HepG2 (cell line): Measurements from ENCODE around the gene PGC. TPM values are rescaled to one million over a fixed set of nuclear protein-coding genes. Genes with fewer than 3 reads are reported as not detected.

Experiments
- AGO2 ChIP-seq: fragments of 200-400 bp; formaldehyde crosslinking; optimal IDR thresholded peaks from 2 replicates; pipeline ENCODE3; 2017; ENCODE audit warnings: mild to moderate bottlenecking, low read depth, low read length, moderate library complexity
- ETV6 ChIP-seq: sonication (generic); formaldehyde crosslinking; conservative IDR thresholded peaks from 2 replicates; pipeline ENCODE4 v1.4.0; 2020; ENCODE audit warnings: missing genetic modification reagents
- FOXA3 ChIP-seq: IDR thresholded peaks from 2 replicates; pipeline ENCODE4 v1.6.1; 2016; ENCODE audit warnings: missing genetic modification reagents, missing compliant biosample characterization
- HIVEP1 ChIP-seq: sonication (generic); formaldehyde crosslinking; IDR thresholded peaks from 2 replicates; pipeline ENCODE4 v1.4.0; 2020; ENCODE audit warnings: mild to moderate bottlenecking, missing genetic modification reagents
- IRX3 ChIP-seq: sonication (generic); formaldehyde crosslinking; IDR thresholded peaks from 2 replicates; pipeline ENCODE4 v1.8.1; 2023; ENCODE audit warnings: mild to moderate bottlenecking, low read depth, missing genetic modification reagents, borderline replicate concordance
- JUN ChIP-seq: sonication (generic); formaldehyde crosslinking; IDR thresholded peaks from 2 replicates; pipeline ENCODE4 v1.4.0; 2020; ENCODE audit warnings: mild to moderate bottlenecking, missing genetic modification reagents
- MTF1 ChIP-seq: sonication (generic); formaldehyde crosslinking; IDR thresholded peaks from 2 replicates; pipeline ENCODE4 v1.5.0; 2020; ENCODE audit warnings: missing genetic modification reagents
- MYC ChIP-seq: sonication (generic); formaldehyde crosslinking; IDR thresholded peaks from 2 replicates; pipeline ENCODE4 v1.9.0; 2021; ENCODE audit warnings: missing genetic modification reagents, borderline replicate concordance
- NR2C2 ChIP-seq: sonication (generic); formaldehyde crosslinking; IDR thresholded peaks from 2 replicates; pipeline ENCODE4 v1.4.0; 2020; ENCODE audit warnings: missing genetic modification reagents, mild to moderate bottlenecking, moderate library complexity, borderline replicate concordance
- RNF2 ChIP-seq: fragments of 450-650 bp; conservative IDR thresholded peaks from 2 replicates; pipeline ENCODE4 v1.6.1; 2016; ENCODE audit warnings: low read depth
- SP4 ChIP-seq: sonication (generic); formaldehyde crosslinking; IDR thresholded peaks from 2 replicates; pipeline ENCODE4 v1.8.1; 2023; ENCODE audit warnings: mild to moderate bottlenecking, missing genetic modification reagents
- STAT5B ChIP-seq: sonication (generic); formaldehyde crosslinking; IDR thresholded peaks from 2 replicates; pipeline ENCODE4 v1.4.0; 2020; ENCODE audit warnings: missing genetic modification reagents
- THAP11 ChIP-seq: IDR thresholded peaks from 2 replicates; pipeline ENCODE4 v1.6.1; 2016; ENCODE audit warnings: missing biosample characterization, missing genetic modification reagents
- WIZ ChIP-seq: sonication (generic); formaldehyde crosslinking; IDR thresholded peaks from 2 replicates; pipeline ENCODE4 v1.5.1; 2020; ENCODE audit warnings: mild to moderate bottlenecking, missing genetic modification reagents
- ZBTB1 ChIP-seq: sonication (generic); formaldehyde crosslinking; IDR thresholded peaks from 2 replicates; pipeline ENCODE4 v1.4.0; 2020; ENCODE audit warnings: missing genetic modification reagents, borderline replicate concordance
- ZNF660 ChIP-seq: sonication (generic); formaldehyde crosslinking; IDR thresholded peaks from 2 replicates; pipeline ENCODE4 v1.5.1; 2020; ENCODE audit warnings: mild to moderate bottlenecking, low read depth, missing genetic modification reagents, borderline replicate concordance
- ZNF878 ChIP-seq: sonication (generic); formaldehyde crosslinking; IDR thresholded peaks from 2 replicates; pipeline ENCODE4 v1.8.1; 2023; ENCODE audit warnings: mild to moderate bottlenecking, missing genetic modification reagents, moderate library complexity
- polyA plus RNA-seq, 8 experiments: library from polyadenylated mRNA; depleted of rRNA in 3 of 8; stranded (reverse) in 7 of 8; unstranded in 1 of 8; fragments of >200 nt; fragmentation: Illumina TruSeq in 4 of 8; extraction: Trizol in 4 of 8; gene quantifications; 2 replicates each; pipeline versions ENCODE4 v1.2.1 to v1.2.3, GENCODE V29; 2011 to 2016; ENCODE audit warnings: low read depth in 4 of 8, missing spikeins in 1 of 8, mixed read lengths in 1 of 8; ENCODE audit not compliant: insufficient read depth in 1 of 8
- total RNA-seq, 5 experiments: library from RNA; depleted of rRNA; stranded (reverse); fragments of >200 nt; fragmentation: Illumina TruSeq; extraction: Trizol; gene quantifications; 2 replicates each; pipeline ENCODE4 v1.2.3, GENCODE V29; 2016; ENCODE audit warnings: low read depth in 1 of 5
- TF ChIP-seq, protein P1 (sequence below): sonication (generic); formaldehyde crosslinking; IDR thresholded peaks from 2 replicates; pipeline ENCODE4 v1.9.0; 2021; ENCODE audit warnings: missing genetic modification reagents, mild to moderate bottlenecking, borderline replicate concordance
- TF ChIP-seq, protein P2 (sequence below): sonication (generic); formaldehyde crosslinking; IDR thresholded peaks from 2 replicates; pipeline ENCODE4 v1.5.1; 2020; ENCODE audit warnings: mild to moderate bottlenecking, moderate library complexity, missing genetic modification reagents
- TF ChIP-seq, protein P3 (sequence below): sonication (generic); formaldehyde crosslinking; IDR thresholded peaks from 2 replicates; pipeline ENCODE4 v1.9.0; 2021; ENCODE audit warnings: missing genetic modification reagents, borderline replicate concordance
- TF ChIP-seq, protein P4 (sequence below): sonication (generic); formaldehyde crosslinking; IDR thresholded peaks from 2 replicates; pipeline ENCODE4 v1.5.0; 2020; ENCODE audit warnings: mild to moderate bottlenecking, missing genetic modification reagents

Gene PGC
- total and polyA plus RNA-seq, 2 of the 13 experiments (the other 11 are each of a cell fraction or from before 2014, with no cell fraction given) = 426 to 502 TPM

DNA sequence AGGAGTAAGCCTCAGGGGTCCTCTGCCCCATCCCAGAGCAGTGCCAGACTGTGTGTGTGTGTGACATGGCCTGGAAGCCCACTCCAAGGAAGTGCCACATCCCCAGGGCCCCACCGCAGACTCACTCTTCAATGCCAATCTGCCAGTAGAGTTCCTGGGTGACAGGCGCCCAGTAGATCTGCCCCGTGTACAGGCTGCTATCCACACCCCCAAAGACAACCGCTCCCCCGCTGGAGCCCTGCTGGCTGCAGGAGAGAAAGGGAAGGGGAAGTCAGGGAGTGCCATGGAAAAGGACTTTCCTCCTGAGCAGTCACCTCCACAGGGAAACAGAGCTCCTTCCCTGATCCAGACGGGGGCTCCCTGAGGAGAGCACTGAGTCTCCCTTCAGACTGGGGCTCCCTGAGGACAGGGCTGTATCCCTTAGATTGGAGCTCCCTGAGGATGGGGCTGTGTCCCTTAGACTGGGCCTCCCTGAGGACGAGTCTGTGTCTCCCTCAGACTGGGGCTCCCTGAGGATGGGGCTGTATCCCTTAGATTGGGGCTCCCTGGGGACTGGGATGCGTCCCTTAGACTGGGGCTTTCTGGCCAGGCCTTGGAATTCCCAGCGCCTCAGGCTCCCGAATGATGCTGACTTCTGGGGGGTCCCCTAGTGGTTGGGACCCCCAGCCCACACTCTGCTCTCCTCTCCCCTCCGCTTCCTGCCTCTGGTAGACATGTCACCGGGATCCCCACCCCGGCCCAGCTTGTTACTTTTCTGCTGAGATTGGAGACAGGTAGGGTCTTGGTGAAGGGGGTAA lies 6.6 kb downstream of the PGC start (continued):
- no peak for TF ChIP-seq ZNF878
- TF ChIP-seq SP4 (CRISPR knock-in tag) = no peak
- no peak for TF ChIP-seq FOXA3 (CRISPR knock-in tag)
- TF ChIP-seq, protein P1, sequence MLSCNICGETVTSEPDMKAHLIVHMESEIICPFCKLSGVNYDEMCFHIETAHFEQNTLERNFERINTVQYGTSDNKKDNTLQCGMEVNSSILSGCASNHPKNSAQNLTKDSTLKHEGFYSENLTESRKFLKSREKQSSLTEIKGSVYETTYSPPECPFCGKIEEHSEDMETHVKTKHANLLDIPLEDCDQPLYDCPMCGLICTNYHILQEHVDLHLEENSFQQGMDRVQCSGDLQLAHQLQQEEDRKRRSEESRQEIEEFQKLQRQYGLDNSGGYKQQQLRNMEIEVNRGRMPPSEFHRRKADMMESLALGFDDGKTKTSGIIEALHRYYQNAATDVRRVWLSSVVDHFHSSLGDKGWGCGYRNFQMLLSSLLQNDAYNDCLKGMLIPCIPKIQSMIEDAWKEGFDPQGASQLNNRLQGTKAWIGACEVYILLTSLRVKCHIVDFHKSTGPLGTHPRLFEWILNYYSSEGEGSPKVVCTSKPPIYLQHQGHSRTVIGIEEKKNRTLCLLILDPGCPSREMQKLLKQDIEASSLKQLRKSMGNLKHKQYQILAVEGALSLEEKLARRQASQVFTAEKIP (CRISPR knock-in tag) = no peak
- 0 out of 2 replicates have a peak, but pooled peaks have one; percentile 6 for TF ChIP-seq NR2C2 (CRISPR knock-in tag)
- TF ChIP-seq MTF1 (CRISPR knock-in tag) = no peak
- TF ChIP-seq WIZ (CRISPR knock-in tag) = no peak
- TF ChIP-seq, protein P2, sequence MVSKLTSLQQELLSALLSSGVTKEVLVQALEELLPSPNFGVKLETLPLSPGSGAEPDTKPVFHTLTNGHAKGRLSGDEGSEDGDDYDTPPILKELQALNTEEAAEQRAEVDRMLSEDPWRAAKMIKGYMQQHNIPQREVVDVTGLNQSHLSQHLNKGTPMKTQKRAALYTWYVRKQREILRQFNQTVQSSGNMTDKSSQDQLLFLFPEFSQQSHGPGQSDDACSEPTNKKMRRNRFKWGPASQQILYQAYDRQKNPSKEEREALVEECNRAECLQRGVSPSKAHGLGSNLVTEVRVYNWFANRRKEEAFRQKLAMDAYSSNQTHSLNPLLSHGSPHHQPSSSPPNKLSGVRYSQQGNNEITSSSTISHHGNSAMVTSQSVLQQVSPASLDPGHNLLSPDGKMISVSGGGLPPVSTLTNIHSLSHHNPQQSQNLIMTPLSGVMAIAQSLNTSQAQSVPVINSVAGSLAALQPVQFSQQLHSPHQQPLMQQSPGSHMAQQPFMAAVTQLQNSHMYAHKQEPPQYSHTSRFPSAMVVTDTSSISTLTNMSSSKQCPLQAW (CRISPR knock-in tag) = no peak
- no peak for TF ChIP-seq ZBTB1 (CRISPR knock-in tag)
- TF ChIP-seq ETV6 (CRISPR knock-in tag) = no peak
- TF ChIP-seq, protein P3, sequence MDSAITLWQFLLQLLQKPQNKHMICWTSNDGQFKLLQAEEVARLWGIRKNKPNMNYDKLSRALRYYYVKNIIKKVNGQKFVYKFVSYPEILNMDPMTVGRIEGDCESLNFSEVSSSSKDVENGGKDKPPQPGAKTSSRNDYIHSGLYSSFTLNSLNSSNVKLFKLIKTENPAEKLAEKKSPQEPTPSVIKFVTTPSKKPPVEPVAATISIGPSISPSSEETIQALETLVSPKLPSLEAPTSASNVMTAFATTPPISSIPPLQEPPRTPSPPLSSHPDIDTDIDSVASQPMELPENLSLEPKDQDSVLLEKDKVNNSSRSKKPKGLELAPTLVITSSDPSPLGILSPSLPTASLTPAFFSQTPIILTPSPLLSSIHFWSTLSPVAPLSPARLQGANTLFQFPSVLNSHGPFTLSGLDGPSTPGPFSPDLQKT (CRISPR knock-in tag) = no peak
- TF ChIP-seq STAT5B = no peak
- TF ChIP-seq RNF2 = no peak
- TF ChIP-seq AGO2 = no peak
- no peak for TF ChIP-seq THAP11 (CRISPR knock-in tag)
- TF ChIP-seq ZNF660 (CRISPR knock-in tag) = no peak
- 0 out of 2 replicates have a peak, but pooled peaks have one; percentile 16 for TF ChIP-seq MYC (CRISPR knock-in tag)
- TF ChIP-seq, protein P4, sequence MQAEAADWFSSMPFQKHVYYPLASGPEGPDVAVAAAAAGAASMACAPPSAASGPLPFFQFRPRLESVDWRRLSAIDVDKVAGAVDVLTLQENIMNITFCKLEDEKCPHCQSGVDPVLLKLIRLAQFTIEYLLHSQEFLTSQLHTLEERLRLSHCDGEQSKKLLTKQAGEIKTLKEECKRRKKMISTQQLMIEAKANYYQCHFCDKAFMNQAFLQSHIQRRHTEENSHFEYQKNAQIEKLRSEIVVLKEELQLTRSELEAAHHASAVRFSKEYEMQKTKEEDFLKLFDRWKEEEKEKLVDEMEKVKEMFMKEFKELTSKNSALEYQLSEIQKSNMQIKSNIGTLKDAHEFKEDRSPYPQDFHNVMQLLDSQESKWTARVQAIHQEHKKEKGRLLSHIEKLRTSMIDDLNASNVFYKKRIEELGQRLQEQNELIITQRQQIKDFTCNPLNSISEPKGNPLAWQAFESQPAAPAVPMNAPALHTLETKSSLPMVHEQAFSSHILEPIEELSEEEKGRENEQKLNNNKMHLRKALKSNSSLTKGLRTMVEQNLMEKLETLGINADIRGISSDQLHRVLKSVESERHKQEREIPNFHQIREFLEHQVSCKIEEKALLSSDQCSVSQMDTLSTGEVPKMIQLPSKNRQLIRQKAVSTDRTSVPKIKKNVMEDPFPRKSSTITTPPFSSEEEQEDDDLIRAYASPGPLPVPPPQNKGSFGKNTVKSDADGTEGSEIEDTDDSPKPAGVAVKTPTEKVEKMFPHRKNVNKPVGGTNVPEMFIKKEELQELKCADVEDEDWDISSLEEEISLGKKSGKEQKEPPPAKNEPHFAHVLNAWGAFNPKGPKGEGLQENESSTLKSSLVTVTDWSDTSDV (CRISPR knock-in tag) = 0 out of 2 replicates have a peak, but pooled peaks have one; percentile 35
- TF ChIP-seq JUN (CRISPR knock-in tag) = peak; percentile 22; the same call in 1 of the 2 replicates
- TF ChIP-seq IRX3 (CRISPR knock-in tag) = no peak
- TF ChIP-seq HIVEP1 (CRISPR knock-in tag) = no peak
